HL-60/S4 (cell line): ENCODE results near the gene TDRD7.

ENCODE experiments used
- in situ Hi-C: fragments of 300-500 bp; cut with MboI; formaldehyde crosslinking; loops from 2 replicates; pipeline ENCODE4 v1.14.3; 2022; ENCODE audit warnings: low sequenced_read_pairs

Gene TDRD7

GRCh38 chr9:97502222-97502983 lies 90.5 kb downstream of the TDRD7 start:
- in situ Hi-C loops: no loop called here

DNA sequence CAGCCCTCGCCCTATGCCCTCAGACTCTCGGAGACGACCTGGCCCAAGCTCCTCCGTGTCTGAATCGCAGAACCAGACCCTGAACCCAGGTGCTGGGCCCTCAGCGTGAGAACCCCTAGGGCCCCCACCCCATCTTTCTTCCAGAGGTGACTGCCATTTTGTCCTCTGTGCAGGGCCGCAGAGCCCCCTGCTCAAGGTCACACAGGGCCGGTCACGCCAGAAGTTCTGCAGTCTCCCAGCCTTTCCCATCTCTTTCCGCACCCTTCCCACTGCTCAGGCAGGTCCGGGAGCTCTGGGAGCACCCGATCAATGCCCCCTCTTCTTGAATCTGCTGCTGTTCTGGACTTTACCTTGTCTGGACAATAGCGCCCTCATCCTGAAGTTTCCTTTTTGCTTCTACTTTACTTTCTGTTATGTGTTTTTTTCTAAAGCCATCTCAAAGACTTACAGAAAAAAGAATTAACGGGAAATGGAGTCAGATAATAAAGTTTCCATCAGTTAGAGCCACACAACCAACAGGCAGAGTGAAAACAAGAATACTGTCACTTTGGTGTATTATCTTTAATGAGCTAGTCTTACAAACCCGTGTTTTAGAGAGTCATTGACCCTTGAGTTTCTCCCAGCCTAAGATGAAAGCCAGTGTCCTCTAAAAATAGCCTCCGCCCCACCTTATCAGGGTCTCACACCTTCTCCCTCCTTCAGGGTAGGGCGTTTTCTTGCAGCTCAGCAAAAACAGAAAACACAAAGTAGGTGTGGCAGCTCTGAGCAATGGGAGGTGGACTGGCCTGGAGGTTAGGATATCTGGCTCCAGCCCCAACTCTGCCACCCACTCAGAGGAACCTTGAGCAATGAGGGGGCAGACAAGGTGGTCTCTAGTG lies 91.3 kb downstream of the TDRD7 start:
- in situ Hi-C loops: no loop called here

DNA sequence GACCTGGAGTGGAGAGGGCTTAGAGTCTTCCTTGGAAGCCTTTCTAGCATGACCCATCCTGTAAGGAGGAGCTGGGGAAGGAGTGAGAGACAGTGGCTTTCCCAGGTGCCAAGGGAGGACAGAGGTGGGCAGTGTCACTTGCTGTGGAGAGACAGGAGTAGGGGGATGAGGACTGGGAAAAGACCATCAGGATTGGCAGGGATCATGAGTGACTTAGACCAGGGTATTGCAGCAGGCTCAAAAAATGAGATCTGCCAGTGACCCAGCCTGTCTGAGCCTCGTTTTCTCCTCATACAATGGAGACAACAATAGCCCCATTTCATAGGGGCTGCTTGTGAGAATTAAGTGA lies 91.9 kb downstream of the TDRD7 start:
- in situ Hi-C loops: no loop called here

- in situ Hi-C loops: no loop called here
Measured at GRCh38 chr9:97504381-97505216, 92.7 kb downstream of the TDRD7 start.

- in situ Hi-C loops: no loop called here
Measured at GRCh38 chr9:97505845-97506244, 93.9 kb downstream of the TDRD7 start.

DNA sequence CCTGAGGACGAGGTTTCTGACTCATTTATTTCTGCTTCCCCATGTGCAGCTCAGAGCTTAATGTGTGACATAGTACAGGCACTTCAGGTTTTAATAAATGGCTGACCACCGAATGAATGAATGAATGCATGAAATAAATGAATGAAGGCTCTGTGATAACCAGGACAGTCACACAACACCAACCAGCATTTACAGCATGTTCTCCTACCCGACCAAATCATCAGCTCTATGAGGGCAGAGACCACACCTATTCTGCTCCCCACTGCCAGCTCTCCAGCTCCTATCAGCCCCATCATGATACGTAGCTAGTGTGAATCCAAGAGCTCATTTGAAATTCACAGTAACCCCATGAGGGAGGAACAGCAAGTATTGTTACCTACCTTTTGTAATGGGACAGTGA lies 94.4 kb downstream of the TDRD7 start:
- in situ Hi-C loops: no loop called here

DNA sequence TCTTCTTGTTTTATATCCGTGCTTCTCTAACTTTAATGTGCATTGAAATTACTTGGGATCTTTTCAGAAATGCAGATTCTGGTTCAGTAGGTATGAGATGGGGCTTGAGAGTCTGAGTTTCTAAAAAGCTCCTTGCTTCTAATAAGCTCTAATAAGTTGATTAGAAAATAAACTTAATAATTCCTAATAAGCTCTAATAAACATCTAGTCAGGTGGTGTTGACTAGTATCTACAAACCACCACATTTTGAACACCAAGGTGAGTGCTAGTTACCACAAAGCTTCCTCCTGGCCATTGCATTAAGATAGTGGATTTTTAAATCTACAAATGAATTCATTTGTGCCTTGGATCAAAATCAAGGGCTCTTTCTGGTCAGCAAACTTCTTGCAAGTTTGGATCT lies 94.9 kb downstream of the TDRD7 start:
- in situ Hi-C loops: no loop called here

GRCh38 chr9:97507428-97507984 lies 95.6 kb downstream of the TDRD7 start:
- in situ Hi-C loops: no loop called here

GRCh38 chr9:97508852-97509251 lies 97.0 kb downstream of the TDRD7 start:
- in situ Hi-C loops: no loop called here

DNA sequence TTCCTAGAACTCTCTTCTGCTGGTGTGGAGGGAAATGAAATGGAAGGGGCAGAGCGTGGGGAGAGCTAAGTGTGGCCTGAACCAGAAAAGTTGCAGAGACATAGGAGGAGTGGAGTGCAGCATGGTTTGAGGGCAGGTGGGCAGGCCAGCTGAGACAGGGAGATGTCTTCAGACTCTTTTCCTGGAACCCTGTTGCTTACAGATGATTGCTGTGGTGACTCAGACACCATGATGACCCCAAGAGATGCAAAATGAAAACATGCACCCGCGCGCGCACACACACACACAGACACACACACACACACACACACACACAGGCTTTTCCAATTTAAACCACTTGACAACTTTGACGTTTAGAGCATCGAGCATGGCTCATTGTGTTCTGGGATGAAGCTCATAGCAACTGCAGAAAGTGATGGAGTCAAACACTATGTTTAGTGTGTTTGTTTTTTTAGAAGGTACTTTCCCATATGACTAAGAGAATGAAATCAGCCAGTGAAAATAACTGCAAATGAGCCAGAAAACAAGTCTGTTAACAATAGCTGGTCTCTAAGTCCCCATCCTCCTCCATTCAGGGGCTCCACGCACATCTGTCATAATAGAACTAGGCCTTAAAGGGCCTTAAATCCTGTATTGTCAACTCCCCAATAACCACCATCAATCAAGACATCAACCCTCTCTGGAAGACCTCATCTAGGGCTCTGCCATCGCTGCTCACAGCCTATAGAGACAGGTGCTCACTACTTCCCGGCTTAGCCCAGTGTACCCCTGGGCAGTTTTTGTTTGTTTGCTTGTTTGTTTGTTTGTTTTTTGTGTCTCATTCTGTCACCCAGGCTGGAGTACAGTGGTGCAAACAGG lies 99.1 kb downstream of the TDRD7 start:
- in situ Hi-C loops: no loop called here

DNA sequence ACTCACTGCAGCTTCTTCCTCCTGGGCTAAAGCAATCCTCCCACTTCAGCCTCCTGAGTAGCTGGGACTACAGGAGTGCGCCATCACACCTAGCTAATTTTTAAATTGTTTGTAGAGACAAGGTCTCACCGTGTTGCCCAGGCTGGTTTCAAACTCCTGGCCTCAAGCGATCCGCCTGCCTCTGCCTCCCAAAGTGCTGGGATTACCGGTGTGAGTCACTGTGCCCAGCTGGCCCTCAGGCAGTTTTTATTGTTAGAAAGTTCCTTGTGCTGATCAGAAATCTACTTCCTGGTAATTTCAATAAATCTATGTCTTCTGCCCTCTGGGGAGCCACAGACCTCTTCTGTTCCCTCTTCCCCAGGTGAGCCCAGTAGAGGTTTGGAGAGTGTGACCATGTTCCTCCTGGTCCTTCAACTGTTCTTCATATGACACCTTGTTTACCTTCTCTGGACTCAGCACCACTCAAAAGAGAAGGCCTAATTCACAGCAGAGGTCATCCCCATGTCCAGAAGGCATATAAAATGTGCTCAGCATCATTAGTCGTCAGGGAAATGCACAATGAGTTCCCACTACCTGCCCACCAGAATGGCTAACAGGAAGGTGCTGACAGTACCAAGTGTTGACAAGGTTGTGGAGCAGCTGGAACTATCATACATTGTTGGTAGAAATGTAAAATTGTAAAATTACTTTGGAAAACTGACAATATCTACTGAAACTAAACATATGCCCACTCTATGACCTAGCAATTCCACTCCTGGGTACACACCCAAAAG lies 99.9 kb downstream of the TDRD7 start:
- in situ Hi-C loops: no loop called here

DNA sequence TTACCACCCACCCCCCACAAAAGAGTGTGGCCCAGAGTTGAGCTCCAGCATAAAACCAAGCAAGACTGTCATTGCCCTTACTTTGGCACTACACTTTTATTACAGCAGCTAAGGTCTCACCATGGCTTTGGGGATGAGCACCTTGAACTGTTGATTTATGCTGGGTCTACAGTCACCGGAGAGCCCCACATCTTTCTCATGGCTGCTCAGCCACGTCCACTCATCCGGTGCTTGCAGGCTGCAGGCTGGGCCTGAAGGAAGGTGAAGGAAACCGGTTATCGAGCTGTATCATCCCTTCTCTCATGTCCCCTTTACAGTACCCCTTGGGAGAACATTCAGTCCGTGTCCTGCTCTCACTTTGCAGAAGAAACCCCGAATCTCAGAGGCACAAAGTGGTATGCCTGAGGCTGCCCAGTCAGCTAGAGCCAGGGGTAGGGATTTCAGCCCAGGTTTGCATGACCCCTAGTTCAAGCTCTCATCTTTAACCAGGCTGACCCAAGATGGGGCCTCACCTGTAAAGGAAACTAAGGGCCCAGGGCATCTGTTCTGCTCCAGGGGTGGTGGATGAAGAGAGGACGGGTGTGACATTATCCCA lies 101.2 kb downstream of the TDRD7 start:
- in situ Hi-C loops: no loop called here

- in situ Hi-C loops: no loop called here
Measured at GRCh38 chr9:97514531-97514930, 102.6 kb downstream of the TDRD7 start.

DNA sequence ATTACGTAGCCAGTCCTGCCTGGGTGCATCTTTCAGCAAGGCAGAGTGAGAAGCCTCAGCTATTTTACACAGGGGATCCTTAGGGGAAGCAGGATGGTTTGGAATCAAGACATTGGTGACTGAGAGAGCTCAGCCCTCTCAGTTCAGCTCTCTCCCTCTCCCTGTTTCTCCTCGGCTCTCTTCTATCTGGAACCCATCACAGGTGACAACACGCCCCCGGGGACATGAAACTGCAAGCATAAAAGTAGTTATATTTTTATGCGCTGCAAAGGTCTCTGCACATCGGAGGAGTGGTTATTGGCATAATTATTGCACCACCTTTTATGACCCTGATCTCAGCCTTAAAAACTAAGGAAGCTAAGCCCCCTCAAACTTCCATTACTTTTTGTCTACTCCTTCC lies 103.8 kb downstream of the TDRD7 start:
- in situ Hi-C loops: no loop called here

GRCh38 chr9:97516111-97516510 lies 104.2 kb downstream of the TDRD7 start:
- in situ Hi-C loops: no loop called here

GRCh38 chr9:97517331-97518089 lies 105.6 kb downstream of the TDRD7 start:
- in situ Hi-C loops: no loop called here

GRCh38 chr9:97518166-97518908 lies 106.4 kb downstream of the TDRD7 start:
- in situ Hi-C loops: no loop called here

DNA sequence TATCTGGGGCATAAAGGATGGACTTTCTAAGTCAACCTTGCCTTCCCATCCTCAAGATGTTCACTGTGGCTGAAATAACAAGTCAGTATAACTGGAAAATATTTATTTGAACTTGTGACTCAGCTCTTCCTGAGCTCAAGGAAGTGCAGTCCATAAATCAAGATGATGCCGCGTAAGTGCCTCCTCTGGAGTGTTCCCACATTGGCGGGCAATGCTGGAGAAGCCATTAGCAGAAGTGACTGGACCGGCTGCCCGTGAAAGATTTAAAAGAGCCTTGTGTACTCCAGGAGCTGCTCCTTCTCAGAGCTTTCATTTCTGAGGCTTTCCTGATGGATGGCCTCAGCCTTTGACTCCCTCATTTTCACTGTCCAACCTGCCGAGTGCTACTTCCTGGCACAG lies 107.0 kb downstream of the TDRD7 start:
- in situ Hi-C loops: no loop called here
